DMS153 treated with DMSO at 0.1 percent for 48 hours (cell line): ENCODE data around the gene PTOV1.

Experiments used
- DNase-seq: peaks from one replicate; lab custom pipeline; 2025; ENCODE audit not compliant: unreplicated experiment; lab: John Stamatoyannopoulos, UW

Gene PTOV1

GRCh38 chr19:49850487-49851342 is at the start of gene PTOV1:
TSS of gene PTOV1 (plus strand) at chr19:49851159.
- DNase-seq, result peak; percentile 86

DNA sequence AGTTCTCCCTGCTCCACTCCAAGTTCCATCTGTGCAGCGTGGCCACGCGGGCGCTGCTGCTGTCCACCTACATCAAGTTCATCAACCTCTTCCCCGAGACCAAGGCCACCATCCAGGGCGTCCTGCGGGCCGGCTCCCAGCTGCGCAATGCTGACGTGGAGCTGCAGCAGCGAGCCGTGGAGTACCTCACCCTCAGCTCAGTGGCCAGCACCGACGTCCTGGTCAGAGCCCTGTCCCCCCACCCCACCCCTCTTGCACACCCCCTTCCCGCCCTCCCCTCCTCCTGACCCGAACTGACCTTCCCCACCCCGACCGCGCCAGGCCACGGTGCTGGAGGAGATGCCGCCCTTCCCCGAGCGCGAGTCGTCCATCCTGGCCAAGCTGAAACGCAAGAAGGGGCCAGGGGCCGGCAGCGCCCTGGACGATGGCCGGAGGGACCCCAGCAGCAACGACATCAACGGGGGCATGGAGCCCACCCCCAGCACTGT is 49.5 kb upstream of the PTOV1 start:
- DNase-seq, result no peak

GRCh38 chr19:49801966-49802661 is 48.8 kb upstream of the PTOV1 start:
- peak; percentile 91 for DNase-seq

GRCh38 chr19:49802836-49803528 is 48.0 kb upstream of the PTOV1 start:
- DNase-seq, result peak; percentile 64

DNA sequence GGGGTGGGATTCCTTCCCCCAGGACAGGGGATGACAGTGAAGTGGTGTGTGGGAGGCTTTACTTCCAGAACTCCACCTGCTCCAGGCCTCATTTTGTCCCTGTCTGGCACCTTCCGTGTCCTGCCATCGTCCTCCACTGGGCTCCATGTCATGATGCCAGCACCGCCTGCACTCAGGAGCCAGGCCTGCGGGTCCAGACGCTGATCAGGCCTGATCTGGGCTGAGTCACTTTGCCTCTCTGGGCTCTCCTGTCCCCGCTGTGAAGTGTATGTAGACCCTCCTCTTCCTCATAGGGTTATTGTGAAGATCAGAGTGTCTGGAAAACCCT is 47.5 kb upstream of the PTOV1 start:
- no peak for DNase-seq

GRCh38 chr19:49805822-49806619 is 44.9 kb upstream of the PTOV1 start:
- DNase-seq, result no peak

GRCh38 chr19:49806620-49806959 is 44.4 kb upstream of the PTOV1 start:
- no peak for DNase-seq

DNA sequence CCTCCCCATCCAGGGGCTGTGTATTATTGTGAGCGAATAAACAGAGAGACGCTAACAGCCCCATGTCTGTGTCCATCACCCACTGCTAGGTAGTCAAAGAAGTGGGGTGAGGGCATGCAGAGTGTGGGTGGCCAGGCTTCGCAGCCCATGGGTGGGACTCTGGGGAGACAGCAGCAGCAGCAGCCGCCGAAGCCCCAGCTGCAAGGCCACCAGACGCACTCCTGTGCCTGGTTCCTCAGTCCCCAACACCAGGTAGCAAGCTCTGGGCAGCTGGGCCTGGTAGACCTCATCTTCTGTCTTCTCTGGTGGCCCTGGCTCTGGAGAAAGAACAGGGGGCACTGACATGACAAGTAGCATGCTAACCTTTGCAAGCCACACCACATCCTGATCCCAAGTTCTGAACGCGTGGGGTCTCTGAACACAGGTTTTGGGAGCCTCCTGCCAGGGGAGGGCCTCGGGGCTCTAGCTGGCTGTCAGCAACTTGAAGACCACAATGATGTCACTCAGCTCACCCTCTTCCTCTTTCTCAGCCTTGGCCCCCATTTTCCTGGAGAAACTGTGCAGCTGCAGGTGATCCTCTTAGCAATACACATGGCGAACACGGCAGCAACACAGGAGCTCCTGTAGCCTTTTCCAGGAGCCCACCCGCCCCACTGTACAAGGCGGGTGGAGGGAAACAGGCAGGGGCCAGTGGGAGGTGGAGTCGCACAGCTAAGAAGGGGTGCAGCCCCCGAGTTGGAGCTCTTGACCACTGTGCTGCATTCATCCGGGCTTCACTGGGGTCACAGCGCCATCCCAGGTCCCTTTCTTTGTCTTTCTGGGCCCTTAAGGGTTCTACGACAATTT is 43.7 kb upstream of the PTOV1 start:
- DNase-seq, result no peak

DNA sequence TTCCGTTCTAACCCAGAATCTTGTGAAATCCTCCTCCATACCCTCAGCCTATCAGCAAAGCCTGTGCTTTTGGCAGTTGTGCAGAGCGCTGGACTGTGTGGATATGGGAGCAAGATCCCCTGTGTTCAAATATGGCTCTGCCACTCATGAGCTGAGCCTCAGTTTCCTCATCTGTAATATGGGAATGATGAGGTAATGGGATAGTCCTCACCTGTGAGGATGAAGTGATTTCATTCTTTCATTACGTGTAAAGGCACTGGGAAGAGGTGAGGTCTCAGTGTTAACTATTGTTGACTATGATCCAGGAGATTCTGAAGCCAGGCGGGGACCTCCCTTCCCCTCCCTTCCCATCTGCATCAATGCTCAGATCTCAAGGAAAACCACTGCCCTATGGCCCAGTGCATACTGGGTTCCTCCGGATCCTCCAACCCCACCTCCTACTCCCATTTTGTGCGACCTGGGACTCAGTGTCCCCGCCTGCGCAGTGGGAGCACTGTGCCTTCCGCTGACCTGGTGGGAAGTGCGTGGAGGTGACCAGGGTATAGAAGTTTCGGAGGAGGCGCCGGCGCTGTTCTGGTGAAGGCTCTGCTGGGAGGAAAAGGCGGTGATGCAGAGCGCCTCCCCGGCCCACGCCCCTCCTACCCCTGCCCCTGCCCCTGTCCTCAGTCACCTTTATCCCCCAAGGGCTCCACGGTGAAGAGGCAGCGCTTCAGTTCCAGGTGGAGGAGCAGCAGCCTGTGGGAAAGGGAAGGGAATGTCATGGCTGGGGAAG is 42.9 kb upstream of the PTOV1 start:
- no peak for DNase-seq

DNA sequence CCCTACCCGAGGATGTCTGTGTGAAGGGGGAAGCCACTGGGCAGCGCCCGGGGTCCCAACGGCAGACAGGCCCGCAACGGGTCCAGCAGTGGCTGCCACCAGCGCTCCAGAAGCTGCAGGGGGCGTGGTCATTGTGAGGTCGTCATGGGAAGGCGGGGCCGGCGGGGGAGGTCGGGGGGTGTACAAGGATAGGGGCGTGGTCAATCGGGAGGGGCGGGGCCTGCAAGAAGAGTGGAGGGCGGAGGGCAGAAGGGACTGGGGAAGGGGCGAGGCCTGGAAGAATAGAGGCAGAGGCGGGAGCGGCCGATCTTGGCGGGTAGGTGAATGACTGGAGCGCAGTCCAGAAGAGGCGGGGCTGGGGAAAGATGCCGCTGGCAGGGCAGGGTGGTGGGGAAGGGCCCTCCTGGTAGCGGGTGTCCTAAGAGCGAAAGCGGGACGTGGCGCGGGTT is 42.2 kb upstream of the PTOV1 start:
- peak; percentile 92 for DNase-seq

DNA sequence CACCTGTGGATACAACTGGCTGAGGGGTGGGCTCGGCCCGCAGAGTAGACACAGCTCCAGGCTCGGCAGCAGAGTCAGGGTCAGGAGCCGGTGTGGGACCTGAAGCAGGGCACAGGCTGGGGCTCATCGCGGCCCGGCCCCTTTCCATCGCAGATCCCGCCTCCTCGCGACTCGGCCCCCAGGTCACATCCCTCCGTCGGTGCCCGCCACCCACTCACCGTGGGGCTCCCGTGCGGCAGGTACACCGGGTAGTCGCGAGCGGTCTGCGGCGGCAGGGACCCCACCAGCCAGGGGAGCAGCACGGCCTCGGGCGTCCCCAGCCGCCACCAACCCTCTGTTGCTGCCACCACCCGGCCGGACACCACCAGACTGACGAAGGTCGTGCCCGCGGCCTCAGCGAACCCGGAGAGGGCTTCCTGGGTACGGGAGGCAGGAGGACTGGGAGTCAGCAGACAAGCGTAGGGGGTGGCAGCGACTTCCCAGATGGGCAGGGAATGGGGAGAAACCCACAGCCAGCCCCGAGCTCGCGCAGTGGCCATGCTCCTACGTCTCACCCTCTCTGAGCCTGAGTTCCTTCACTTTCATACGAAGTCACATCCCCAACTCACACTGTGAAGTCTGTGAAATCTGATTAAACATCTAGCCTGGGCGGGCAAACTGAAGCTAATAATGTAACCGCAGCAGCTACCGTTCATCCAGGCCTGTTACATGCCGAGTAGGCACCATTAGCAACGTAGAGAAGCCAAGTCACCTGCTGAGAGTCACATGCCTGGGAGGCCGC is 41.6 kb upstream of the PTOV1 start:
- DNase-seq, result peak; percentile 70

- DNase-seq, result no peak
Observed at GRCh38 chr19:49809941-49810389, 41.0 kb upstream of the PTOV1 start.

DNA sequence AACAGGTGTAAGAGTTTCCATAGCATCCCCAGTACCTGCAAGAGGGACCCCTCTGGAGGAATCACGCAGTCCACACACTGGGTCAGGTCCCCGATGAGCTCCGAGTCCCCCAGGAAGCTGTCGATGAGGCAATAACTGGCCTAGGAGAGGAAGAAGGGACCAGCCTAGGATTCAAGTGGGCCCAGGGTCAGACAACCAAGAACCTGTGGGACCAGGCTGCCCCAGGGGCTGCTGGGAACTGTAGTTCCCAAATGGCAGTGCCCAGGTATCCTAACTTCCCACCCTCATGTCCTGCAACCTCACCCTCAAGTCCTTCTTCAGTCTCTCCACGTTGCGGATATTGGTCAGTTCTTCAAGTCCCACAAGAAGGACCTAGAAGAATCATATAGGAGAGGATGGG is 39.6 kb upstream of the PTOV1 start:
- no peak for DNase-seq

- no peak for DNase-seq
Observed at GRCh38 chr19:49812452-49812996, 38.4 kb upstream of the PTOV1 start.

DNA sequence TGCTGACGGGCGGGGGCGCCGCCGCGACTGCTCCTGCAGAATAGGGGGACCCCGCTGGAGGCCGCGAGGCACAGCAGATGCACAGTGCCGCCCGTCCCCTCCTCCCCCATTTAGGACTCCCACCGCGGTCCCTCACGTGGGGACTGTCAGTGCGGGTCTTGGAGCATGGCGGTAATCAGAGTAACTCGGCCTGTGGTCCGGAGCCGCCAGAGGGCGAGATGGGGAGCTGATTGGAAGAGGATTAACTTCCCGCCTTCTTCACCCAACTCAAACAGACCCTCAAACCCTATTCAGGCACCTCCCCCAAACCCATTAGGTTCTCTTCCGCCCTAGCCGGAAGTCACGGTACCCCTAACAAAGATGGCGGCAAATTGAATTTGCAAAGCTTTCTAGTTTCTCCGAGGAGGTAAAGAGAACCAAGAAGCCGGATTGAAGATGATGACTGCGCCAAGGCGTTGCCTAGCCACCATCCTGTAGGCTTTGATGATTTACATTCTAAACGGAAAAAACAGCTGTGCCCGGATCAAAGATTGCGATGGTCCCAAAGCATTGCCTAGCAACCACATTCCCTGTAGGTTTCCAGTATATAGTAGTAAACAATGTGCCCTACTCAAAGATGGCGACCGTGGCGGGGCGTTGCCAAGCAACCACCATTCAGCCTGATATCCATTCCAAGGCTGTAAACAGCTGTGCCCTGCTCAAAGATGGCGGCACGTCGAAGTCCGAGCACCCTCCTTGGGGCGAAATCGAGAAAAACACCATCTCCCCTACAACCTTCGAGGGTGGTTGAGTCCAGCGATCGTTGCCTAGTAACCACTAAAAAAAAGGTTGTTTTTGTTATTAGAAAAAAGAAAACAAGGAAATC is 37.7 kb upstream of the PTOV1 start, which contains the start of gene FUZ:
TSS of gene FUZ (minus strand) at position 296 of the 865 bp plus-strand sequence. CDS start at position 110, 186 bp downstream.
- peak; percentile 96 for DNase-seq

DNA sequence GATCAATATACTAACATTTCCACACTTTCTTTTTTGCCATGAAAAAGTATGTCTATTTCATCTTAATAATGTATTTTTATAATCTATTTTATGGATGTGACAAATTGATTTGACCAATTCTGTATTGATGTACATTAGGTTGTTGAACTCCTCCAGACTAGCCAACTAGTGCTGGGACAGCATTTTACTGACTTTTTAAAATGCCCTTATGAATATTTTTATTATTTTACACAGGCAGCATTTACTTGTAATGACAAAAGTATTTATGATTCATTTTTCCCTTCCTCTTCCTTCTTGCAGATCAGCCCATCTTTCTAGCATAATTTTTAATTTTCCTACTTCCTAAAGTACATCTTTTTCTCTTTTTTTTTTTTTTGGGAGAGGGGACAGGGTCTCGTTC is 36.9 kb upstream of the PTOV1 start:
- no peak for DNase-seq

- no peak for DNase-seq
Observed at GRCh38 chr19:49816590-49816989, 34.4 kb upstream of the PTOV1 start.
